ENCODE data around the gene AP1S1. TPM values are rescaled to one million over a fixed set of nuclear protein-coding genes. Genes with fewer than 3 reads are reported as not detected.
"Not testable (repeated sequence)": the region's sequence is repeated elsewhere in the genome, so short reads cannot be mapped to it uniquely, and the experiment has no call there.

Gene AP1S1
- 40.8 TPM for total RNA-seq
- 41.0 TPM for polyA plus RNA-seq

DNA sequence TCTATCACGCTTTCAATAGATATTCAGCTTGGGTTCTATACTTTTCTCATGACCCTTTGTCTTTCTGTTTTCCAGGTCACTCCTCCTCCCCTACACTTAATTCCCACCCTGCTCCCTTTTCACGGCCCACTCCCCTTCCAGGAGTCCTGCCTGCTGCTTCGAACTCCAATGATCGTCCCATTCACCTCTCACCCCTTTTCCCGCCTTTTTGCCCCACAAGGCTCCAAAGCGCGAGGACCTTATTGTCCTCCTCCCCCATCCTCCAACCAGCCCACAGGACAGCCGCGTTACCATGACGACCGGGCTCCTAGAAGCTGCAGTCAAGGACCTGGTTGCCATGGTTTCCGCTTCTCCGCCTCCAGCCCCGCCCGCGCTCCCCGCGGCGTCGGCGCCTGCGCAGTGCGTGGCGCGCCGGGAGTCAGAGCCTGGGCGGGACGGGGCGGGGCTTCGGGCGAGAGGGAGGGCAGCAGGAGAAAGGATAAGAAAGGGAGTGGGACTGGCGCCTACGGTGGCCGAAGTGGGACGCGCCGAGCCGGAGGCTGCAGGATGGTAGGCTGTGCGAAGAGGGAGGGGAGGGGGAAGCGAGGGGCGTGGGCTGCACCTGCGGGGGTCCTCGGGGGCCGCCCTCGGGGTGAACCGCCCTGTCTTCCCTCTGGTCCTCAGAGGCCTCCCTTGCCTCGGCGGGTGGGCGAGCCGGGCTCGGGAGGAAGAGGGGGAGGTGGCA lies at the start of gene AP1S1:
Gene AP1S1, plus strand, starts transcription at position 508 of the 724 bp plus-strand sequence. Its CDS starts 39 bp downstream, at position 547.
- WGBS = 3% methylated on average over 51 of the region's 51 CpGs
- H3K36me3 ChIP-seq (ENCODE audit: insufficient read depth) = no peaks in the 10 kb centered on the region
- DNase-seq (ENCODE audit: extremely low spot score) = peak; percentile 85
- H3K4me1 ChIP-seq (ENCODE audit: insufficient read depth) = no peaks in the 10 kb centered on the region
- H3K27ac ChIP-seq (ENCODE audit: low read depth) = no peak within 1 kb of the TSS
- peak within 1 kb of the TSS; percentile 82 for H3K4me3 ChIP-seq (ENCODE audit: low read depth, low read length)

DNA sequence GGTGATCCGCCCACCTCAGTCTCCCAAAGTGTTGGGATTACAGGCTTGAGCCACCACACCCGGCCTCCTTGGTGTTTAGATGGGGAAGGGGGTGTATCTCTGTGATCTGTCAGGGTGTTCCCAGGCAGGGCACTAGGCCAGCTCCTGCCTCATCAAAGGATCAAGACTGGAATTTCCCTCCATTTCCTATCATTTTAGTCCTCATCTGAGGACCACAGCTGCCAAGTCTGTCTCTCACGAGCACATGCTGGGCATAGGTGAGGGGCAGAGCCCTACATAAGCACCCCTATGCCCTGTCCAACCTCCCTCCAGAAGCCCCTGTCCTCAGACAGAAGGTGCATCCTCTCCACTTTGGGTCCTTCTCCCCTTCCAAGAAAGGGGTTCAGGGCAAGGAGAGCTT lies 49.5 kb upstream of the AP1S1 start:
- no peaks in the 10 kb centered on the region for H3K36me3 ChIP-seq (ENCODE audit: insufficient read depth)
- no peaks in the 10 kb centered on the region for H3K4me1 ChIP-seq (ENCODE audit: insufficient read depth)
- no peak overlapping the region for H3K4me3 ChIP-seq (ENCODE audit: low read depth, low read length)
- DNase-seq (ENCODE audit: extremely low spot score) = no peak
- H3K27ac ChIP-seq (ENCODE audit: low read depth) = no peak overlapping the region
- 64% methylated on average over 3 of the region's 3 CpGs for WGBS

DNA sequence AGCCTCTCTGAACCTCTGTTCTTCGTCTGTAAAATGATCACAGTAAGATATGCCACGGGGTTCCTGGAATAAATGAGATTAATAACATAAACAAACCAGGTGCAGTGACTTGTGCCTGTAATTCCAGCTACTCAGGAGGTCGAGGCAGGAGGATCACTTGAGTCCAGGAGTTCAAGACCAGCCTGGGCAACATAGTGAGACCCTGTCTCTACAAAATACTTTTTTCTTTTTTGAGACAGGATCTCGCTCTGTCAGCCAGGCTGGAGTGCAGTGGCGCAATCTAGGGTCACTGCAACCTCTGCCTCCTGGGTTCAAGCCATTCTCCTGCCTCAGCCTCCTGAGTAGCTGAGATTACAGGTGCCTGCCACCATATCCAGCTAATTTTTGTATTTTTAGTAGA lies 49.0 kb upstream of the AP1S1 start:
- 71% methylated on average over 5 of the region's 5 CpGs for WGBS
- DNase-seq (ENCODE audit: extremely low spot score) = not testable (repeated sequence)

DNA sequence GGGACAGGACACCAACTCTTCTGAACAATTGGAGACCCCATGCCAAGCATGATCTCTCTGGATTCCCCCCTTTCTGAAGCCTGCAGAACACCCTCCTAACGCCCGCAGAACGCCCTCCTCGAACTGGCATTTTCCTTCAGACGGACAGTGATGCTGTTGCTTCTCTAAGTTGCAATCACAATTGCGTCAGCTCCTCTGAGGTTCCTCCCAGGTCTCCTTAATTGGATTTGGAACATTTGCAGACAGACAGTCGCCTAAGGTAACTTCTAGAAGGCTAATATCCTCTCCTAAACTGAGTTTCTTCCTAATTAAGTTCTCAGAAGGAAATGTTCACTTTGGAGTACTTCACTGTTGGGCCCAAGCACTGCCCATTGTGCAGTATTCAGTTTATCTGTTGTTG lies 47.9 kb upstream of the AP1S1 start:
- WGBS = 94% methylated on average over 7 of the region's 7 CpGs
- Histone ChIP-seq H3K36me3 (ENCODE audit: insufficient read depth) (no peaks in the 10 kb centered on the region), H3K27ac (ENCODE audit: low read depth) (no peak overlapping the region), H3K4me3 (ENCODE audit: low read depth, low read length) (no peak overlapping the region), H3K4me1 (ENCODE audit: insufficient read depth) (no peaks in the 10 kb centered on the region)
- no peak for DNase-seq (ENCODE audit: extremely low spot score)

More for the DNA sequence above, 49.0 kb upstream of the AP1S1 start:
- H3K36me3 ChIP-seq (ENCODE audit: insufficient read depth); H3K4me3 ChIP-seq (ENCODE audit: low read depth, low read length); H3K4me1 ChIP-seq (ENCODE audit: insufficient read depth); H3K27ac ChIP-seq (ENCODE audit: low read depth): not testable (repeated sequence)

DNA sequence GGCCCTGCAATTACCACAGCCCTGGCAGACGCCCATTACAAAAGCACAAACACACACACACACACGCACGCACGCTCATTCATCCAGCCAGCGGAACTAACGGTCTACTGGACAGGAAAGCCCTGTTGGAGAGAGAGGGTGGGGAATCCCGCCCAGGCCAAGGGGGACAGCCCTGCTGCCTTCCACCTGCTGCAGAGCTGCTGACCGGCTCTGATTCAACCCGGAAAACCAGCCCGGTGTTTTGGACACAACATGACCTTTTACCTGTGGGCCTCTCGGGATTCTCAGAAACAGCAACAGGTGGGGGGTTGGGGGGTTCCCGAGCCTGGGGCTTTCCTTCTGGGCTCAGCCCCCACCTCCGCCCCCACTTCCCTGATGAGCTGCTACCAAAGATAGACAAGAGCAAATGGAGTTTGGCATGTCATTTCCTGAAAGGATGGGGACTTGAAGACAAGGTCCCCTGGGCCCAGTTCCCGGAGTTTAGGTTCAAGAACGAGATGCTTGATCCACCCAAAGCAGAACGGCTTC lies 45.9 kb upstream of the AP1S1 start:
- 59% methylated on average over 16 of the region's 16 CpGs for WGBS
- Histone ChIP-seq H3K4me3 (ENCODE audit: low read depth, low read length) (no peak overlapping the region), H3K4me1 (ENCODE audit: insufficient read depth) (no peaks in the 10 kb centered on the region), H3K27ac (ENCODE audit: low read depth) (no peak overlapping the region), H3K36me3 (ENCODE audit: insufficient read depth) (no peaks in the 10 kb centered on the region)
- no peak for DNase-seq (ENCODE audit: extremely low spot score)

DNA sequence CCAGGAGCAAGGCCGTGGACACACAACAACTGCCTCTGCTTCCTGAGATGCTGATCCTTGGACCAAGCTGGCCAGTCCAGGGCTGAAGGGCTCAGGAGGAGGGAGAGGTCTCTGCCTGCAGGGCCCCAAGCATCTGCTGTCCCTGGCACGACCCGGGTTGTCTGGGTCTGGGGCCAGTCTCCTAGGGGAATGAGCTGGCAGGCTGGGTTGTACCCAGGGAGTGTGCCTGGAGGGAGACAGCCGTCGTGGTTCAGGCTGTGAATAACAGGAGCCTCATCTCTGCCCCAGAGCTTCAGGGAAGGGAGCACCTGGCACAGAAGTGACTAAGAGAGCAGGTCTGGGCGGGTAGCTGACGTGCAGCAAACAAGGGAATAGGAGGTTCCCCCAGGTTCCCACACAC lies 45.3 kb upstream of the AP1S1 start:
- DNase-seq (ENCODE audit: extremely low spot score) = no peak
- no peak overlapping the region for H3K4me3 ChIP-seq (ENCODE audit: low read depth, low read length)
- WGBS = 74% methylated on average over 7 of the region's 7 CpGs
- H3K4me1 ChIP-seq (ENCODE audit: insufficient read depth) = no peaks in the 10 kb centered on the region
- H3K27ac ChIP-seq (ENCODE audit: low read depth) = no peak overlapping the region
- H3K36me3 ChIP-seq (ENCODE audit: insufficient read depth) = no peaks in the 10 kb centered on the region

DNA sequence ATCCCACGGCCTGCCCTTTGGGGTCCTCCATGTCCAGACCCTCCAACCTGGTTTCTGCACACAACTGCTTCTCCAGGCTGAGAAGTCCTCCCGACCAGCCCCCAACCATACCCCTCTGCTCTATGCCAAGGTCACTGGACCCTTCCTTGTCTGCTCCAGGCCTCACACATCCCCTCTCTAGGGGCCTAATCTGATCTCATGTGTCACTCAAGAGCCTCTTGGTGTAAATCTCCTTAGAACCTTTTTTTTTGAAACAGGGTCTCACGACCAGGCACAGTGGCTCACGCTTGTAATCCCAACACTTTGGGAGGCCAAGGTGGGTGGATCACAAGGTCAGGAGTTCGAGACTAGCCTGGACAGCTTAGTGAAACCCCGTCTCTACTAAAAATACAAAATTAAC lies 44.9 kb upstream of the AP1S1 start:
- H3K36me3 ChIP-seq (ENCODE audit: insufficient read depth) = no peaks in the 10 kb centered on the region
- no peak for DNase-seq (ENCODE audit: extremely low spot score)
- no peaks in the 10 kb centered on the region for H3K4me1 ChIP-seq (ENCODE audit: insufficient read depth)
- 84% methylated on average over 6 of the region's 6 CpGs for WGBS
- H3K4me3 ChIP-seq (ENCODE audit: low read depth, low read length) = no peak overlapping the region
- no peak overlapping the region for H3K27ac ChIP-seq (ENCODE audit: low read depth)

DNA sequence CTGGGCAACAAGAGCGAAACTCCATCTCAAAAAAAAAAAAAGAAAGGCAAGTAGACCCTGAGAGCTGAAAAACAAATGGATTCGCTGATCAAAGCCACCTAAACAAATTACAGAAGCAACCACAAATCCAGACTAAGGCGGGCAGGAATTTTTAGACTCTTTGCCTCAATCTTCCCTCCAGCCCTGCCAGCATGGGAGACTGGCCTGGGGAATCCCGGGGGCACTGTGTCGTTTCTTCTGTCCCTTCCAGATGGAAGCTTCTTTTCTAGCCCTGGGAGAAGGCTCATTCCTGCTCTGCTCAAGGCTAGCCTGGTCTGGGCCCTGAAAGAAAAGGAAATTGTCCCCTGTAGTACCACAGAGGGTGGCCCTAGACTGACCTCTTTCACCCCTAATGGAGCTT lies 43.0 kb upstream of the AP1S1 start:
- H3K27ac ChIP-seq (ENCODE audit: low read depth) = no peak overlapping the region
- 94% methylated on average over 5 of the region's 5 CpGs for WGBS
- no peaks in the 10 kb centered on the region for H3K4me1 ChIP-seq (ENCODE audit: insufficient read depth)
- H3K4me3 ChIP-seq (ENCODE audit: low read depth, low read length) = no peak overlapping the region
- no peak for DNase-seq (ENCODE audit: extremely low spot score)
- no peaks in the 10 kb centered on the region for H3K36me3 ChIP-seq (ENCODE audit: insufficient read depth)

DNA sequence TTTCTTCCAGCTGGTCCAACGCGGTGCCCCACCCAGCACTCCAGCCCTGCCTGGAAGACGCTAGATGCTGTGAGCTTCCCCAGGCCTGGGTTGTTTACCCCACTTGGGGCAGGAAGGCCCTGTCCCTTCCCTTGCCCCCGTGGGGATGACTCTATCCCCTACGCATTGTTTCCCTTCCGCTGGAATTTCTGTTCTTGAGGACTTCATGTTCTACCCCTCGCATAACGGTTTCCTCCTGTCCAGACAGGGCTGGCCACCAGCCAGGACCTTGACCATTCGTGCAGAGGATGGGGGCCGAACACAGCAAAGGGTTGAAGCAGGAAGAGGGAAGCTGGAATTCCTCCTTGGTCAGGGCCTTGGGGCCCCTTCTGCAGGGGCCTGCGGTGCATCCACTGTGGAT lies 42.0 kb upstream of the AP1S1 start:
- WGBS = 53% methylated on average over 11 of the region's 11 CpGs
- DNase-seq (ENCODE audit: extremely low spot score) = no peak

DNA sequence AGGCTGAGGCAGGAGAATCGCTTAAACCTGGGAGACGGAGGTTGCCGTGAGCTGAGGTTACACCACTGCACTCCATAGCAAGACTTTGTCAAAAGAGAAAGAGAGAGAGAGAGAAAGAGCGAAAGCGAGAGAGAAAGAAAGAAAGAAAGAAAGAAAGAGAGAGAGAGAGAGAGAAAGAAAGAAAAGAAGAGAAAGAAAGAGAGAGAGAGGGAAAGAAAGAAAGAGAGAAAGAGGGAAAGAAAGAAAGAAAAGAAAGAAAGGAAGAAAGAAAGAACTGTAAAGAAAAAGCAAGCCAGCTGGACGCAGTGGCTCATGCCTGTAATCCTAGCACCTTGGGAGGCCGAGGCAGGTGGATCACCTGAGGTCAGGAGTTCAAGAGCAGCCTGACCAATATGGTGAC lies 41.1 kb upstream of the AP1S1 start:
- DNase-seq (ENCODE audit: extremely low spot score); H3K36me3 ChIP-seq (ENCODE audit: insufficient read depth); H3K27ac ChIP-seq (ENCODE audit: low read depth); H3K4me1 ChIP-seq (ENCODE audit: insufficient read depth); H3K4me3 ChIP-seq (ENCODE audit: low read depth, low read length): not testable (repeated sequence)
- 96% methylated on average over 7 of the region's 7 CpGs for WGBS

More for the DNA sequence above, 42.0 kb upstream of the AP1S1 start:
- Histone ChIP-seq H3K4me1 (ENCODE audit: insufficient read depth) (no peaks in the 10 kb centered on the region), H3K36me3 (ENCODE audit: insufficient read depth) (no peaks in the 10 kb centered on the region), H3K4me3 (ENCODE audit: low read depth, low read length) (no peak overlapping the region), H3K27ac (ENCODE audit: low read depth) (no peak overlapping the region)

DNA sequence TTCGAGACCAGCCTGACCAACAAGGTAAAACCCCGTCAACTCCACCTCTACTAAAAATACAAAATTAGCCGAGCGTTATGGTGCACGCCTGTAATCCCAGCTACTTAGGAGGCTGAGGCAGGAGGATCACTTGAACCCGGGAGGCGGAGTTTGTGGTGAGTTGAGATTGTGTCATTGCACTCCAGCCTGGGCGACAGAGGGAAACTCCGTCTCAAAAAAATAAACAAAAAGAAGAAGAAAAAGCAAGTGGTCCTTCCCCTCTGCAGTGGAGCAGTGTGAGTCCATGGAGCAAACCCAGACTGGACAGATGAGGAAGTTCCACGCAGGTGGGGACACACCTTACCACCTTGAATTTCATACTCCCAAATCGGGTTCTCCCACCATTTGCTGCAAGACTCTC lies 40.4 kb upstream of the AP1S1 start:
- H3K4me1 ChIP-seq (ENCODE audit: insufficient read depth) = no peaks in the 10 kb centered on the region
- no peak for DNase-seq (ENCODE audit: extremely low spot score)

DNA sequence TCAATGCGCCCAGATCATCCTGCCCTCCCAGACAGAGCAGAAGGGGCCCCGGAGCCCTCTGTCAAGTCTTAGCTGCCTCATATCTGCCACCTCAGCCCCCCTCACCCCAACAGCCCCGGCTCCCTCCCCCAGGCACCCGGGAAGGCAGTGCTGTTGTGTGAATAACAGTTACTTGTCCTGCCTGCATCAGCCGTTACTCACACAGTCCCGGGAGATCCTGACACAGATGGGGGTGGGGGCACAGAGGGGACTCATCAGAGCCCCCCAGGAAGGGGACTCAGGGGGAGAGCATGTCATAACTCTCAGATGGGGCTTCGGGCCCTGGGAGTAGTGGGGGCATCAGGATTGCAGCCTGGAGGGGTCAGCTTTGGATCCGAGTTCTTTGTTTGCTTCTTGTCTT lies 39.8 kb upstream of the AP1S1 start:
- DNase-seq (ENCODE audit: extremely low spot score) = no peak
- Histone ChIP-seq H3K4me3 (ENCODE audit: low read depth, low read length) (no peak overlapping the region), H3K4me1 (ENCODE audit: insufficient read depth) (no peaks in the 10 kb centered on the region), H3K27ac (ENCODE audit: low read depth) (no peak overlapping the region), H3K36me3 (ENCODE audit: insufficient read depth) (no peaks in the 10 kb centered on the region)
- WGBS = 51% methylated on average over 8 of the region's 8 CpGs

More for the DNA sequence above, 40.4 kb upstream of the AP1S1 start:
- Histone ChIP-seq H3K27ac (ENCODE audit: low read depth) (no peak overlapping the region), H3K4me3 (ENCODE audit: low read depth, low read length) (no peak overlapping the region), H3K36me3 (ENCODE audit: insufficient read depth) (no peaks in the 10 kb centered on the region)
- 85% methylated on average over 11 of the region's 11 CpGs for WGBS

DNA sequence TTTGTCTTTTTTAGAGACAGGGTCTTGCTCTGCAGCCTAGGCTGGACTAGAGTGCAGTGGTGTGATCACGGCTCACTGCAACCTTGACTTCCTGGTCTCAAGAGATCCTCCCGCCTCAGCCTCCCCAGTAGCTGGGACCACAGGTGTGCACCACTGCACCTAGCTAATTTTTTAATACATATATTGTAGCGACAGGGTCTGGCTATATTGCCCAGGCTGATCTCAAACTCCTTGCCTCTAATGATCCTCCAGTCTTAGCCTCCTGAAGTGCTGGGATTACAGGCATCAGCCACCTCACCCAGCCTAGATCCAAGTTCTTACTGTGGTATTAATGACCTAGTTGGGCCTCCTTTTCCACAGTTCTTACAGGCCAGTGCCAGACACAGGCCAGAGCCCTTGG lies 39.1 kb upstream of the AP1S1 start:
- no peak for DNase-seq (ENCODE audit: extremely low spot score)
- 94% methylated on average over 3 of the region's 3 CpGs for WGBS
- Histone ChIP-seq H3K27ac (ENCODE audit: low read depth) (no peak overlapping the region), H3K36me3 (ENCODE audit: insufficient read depth) (no peaks in the 10 kb centered on the region), H3K4me3 (ENCODE audit: low read depth, low read length) (no peak overlapping the region), H3K4me1 (ENCODE audit: insufficient read depth) (no peaks in the 10 kb centered on the region)

DNA sequence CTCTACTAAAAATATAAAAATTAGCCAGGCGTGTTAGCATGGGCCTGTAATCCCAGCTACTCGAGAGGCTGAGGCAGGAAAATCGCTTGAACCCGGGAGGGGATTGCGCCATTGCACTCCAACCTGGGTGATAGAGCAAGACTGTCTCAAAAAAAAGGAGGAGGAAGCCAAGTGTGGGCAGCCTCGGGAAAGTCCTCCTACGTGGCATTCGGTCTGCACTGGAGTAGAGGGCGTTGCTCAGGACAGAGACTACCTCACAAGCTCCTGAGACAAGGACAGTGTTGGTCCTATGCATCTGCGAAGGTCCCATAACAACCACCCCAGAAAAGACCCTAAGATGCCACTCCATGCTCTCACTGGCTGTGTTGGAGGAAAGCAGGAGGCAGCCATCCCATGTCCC lies 37.4 kb upstream of the AP1S1 start:
- Histone ChIP-seq H3K4me1 (ENCODE audit: insufficient read depth) (no peaks in the 10 kb centered on the region), H3K27ac (ENCODE audit: low read depth) (no peak overlapping the region), H3K36me3 (ENCODE audit: insufficient read depth) (no peaks in the 10 kb centered on the region), H3K4me3 (ENCODE audit: low read depth, low read length) (no peak overlapping the region)
- DNase-seq (ENCODE audit: extremely low spot score) = no peak
- WGBS = 64% methylated on average over 10 of the region's 10 CpGs

Measured in urinary bladder (tissue), 4 donors.